ENCODE measurements around the gene MARCHF5. TPM values are rescaled to one million over a fixed set of nuclear protein-coding genes. Genes with fewer than 3 reads are reported as not detected.

MARCHF5 gene
- total RNA-seq, 3 donors from 2014 or later = 30.5 to 37.2 (median 33.3) TPM

DNA sequence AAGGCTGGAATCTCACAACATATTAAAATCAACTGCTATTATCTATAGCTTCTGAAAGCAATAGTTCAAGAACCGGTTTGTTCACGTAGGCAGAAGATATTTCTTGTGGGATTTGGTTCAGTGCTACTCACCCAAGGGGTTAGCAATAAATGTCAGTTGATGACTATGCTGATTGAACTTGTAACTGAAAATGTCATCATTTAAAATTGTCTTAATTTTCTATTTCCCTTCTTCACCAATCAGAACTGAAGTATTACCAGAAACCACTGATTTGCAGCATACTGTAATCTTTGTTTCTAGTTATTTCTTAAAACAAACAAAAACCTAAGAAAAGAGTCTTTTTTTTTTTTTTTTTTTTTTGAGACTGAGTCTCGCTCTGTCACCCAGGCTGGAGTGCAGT, 46.2 kb upstream of the MARCHF5 start:
- H3K4me3 ChIP-seq = no peak overlapping the region
- H3K4me1 ChIP-seq (ENCODE audit: low read depth) = peaks cover 9% of the 10 kb centered on the region
- DNase-seq = no peak
- no peaks in the 10 kb centered on the region for H3K36me3 ChIP-seq (ENCODE audit: low read depth)
- no peak for ATAC-seq
- intact Hi-C loops (cut with DNase I, micrococcal nuclease) = loop anchor here in 1 of 2 donors (5.0 kb wide), 1 partner anchor 48 kb away; the partner anchor contains the start of genes CPEB3 and MARCHF5
- H3K9me3 ChIP-seq = no peaks in the 10 kb centered on the region
- no peak for TF ChIP-seq CTCF (IDR thresholded peaks at IDR 0.05)

DNA sequence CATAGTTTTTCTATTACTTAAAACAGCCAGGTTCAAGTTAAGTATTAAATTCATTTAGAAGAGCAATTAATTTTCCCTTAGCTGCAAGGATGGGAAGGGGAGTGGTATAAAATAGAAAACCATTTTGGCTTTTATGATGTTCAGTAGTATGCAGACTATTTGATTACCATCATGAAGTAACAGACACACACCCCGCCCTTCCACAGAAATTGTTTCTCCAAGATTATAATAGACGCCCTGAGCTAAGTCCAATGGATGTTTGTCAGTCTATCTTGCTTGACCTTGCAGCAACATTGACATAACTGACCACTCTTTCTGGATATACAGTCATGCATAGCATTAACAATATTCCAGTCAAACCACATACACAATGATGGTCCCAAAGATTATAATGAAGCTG, 42.4 kb upstream of the MARCHF5 start:
- H3K4me3 ChIP-seq = no peak overlapping the region
- peak in 1 of 3 donors; percentile 9 for DNase-seq
- intact Hi-C loops (cut with DNase I, micrococcal nuclease) = no loop called here
- no peaks in the 10 kb centered on the region for H3K9me3 ChIP-seq
- no peak for ATAC-seq
- no peaks in the 10 kb centered on the region for H3K4me1 ChIP-seq (ENCODE audit: low read depth)
- TF ChIP-seq CTCF (IDR thresholded peaks at IDR 0.05) = no peak
- no peaks in the 10 kb centered on the region for H3K36me3 ChIP-seq (ENCODE audit: low read depth)

GRCh38 chr10:92263396-92263795, 27.6 kb upstream of the MARCHF5 start:
- no peak for TF ChIP-seq CTCF (IDR thresholded peaks at IDR 0.05)
- DNase-seq (no peak), ATAC-seq (no peak)
- Histone ChIP-seq H3K36me3 (ENCODE audit: low read depth) (no peaks in the 10 kb centered on the region), H3K4me3 (no peak overlapping the region), H3K9me3 (no peaks in the 10 kb centered on the region), H3K4me1 (ENCODE audit: low read depth) (no peaks in the 10 kb centered on the region)
- intact Hi-C loops (cut with DNase I, micrococcal nuclease) = no loop called here

- intact Hi-C loops (cut with DNase I, micrococcal nuclease) = no loop called here
- no peak for TF ChIP-seq CTCF (IDR thresholded peaks at IDR 0.05)
- Histone ChIP-seq H3K4me1 (ENCODE audit: low read depth) (no peaks in the 10 kb centered on the region), H3K9me3 (no peaks in the 10 kb centered on the region), H3K4me3 (no peak overlapping the region), H3K36me3 (ENCODE audit: low read depth) (no peaks in the 10 kb centered on the region)
- ATAC-seq = no peak
- DNase-seq = no peak
Observed at GRCh38 chr10:92264249-92264648, 26.7 kb upstream of the MARCHF5 start.

- DNase-seq = no peak
- ATAC-seq = no peak
- no peaks in the 10 kb centered on the region for H3K36me3 ChIP-seq (ENCODE audit: low read depth)
- H3K4me3 ChIP-seq = no peak overlapping the region
- TF ChIP-seq CTCF (IDR thresholded peaks at IDR 0.05) = no peak
- H3K4me1 ChIP-seq (ENCODE audit: low read depth) = no peaks in the 10 kb centered on the region
- no peaks in the 10 kb centered on the region for H3K9me3 ChIP-seq
- intact Hi-C loops (cut with DNase I, micrococcal nuclease) = no loop called here
Observed at GRCh38 chr10:92265687-92266258, 25.2 kb upstream of the MARCHF5 start.

DNA sequence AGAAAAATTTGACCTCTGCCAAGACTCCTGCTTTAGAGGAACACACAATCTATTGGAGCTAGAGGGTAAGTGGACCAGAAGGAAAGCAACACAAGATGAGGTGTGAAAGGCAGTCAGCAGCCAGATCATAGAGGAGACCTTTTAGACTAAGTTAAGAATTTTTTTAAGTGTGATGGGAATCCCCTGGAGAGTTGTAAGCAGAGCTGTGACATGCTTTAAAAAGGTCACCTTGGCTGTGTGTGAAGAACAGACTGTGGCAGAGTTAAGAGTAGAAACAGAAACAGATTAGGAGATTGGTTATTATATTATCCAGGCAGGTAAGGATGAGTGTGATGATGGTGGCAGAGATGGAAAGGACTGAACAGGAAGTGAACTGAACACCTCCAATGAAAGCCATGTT, 23.6 kb upstream of the MARCHF5 start:
- ATAC-seq = no peak
- TF ChIP-seq CTCF (IDR thresholded peaks at IDR 0.05) = no peak
- H3K9me3 ChIP-seq = no peaks in the 10 kb centered on the region

More for the DNA sequence above, 23.6 kb upstream of the MARCHF5 start:
- no peaks in the 10 kb centered on the region for H3K4me1 ChIP-seq (ENCODE audit: low read depth)
- no peak for DNase-seq
- no peak overlapping the region for H3K4me3 ChIP-seq
- intact Hi-C loops (cut with DNase I, micrococcal nuclease) = no loop called here
- H3K36me3 ChIP-seq (ENCODE audit: low read depth) = no peaks in the 10 kb centered on the region
